WERI-Rb-1 (cell line): Measurements from ENCODE around the gene TSPAN11.

Source experiments
- DNase-seq: peaks from one replicate; pipeline ENCODE4 v3.0.0-alpha.2; 2020
- H3K27ac ChIP-seq: fragments of 250-450 bp; sonication (Bioruptor Pico); 2 replicates; pipeline ENCODE4 v1.5.1; 2020; ENCODE audit warnings: mild to moderate bottlenecking, moderate library complexity
- H3K27me3 ChIP-seq: fragments of 250-450 bp; sonication (Bioruptor Pico); 2 replicates; pipeline ENCODE4 v1.5.1; 2021; ENCODE audit warnings: mild to moderate bottlenecking, low read depth, moderate library complexity; ENCODE audit not compliant: insufficient read depth, severe bottlenecking
- H3K36me3 ChIP-seq: fragments of 250-450 bp; sonication (Bioruptor Pico); 2 replicates; pipeline ENCODE4 v1.5.1; 2020; ENCODE audit warnings: mild to moderate bottlenecking, moderate library complexity
- H3K4me3 ChIP-seq: 2 replicates; pipeline ENCODE4 v1.5.1; 2011; ENCODE audit warnings: low read depth, mild to moderate bottlenecking, control low read depth, low read length
- H3K9me3 ChIP-seq: fragments of 250-450 bp; sonication (Bioruptor Pico); 2 replicates; pipeline ENCODE4 v1.5.1; 2021; ENCODE audit warnings: mild to moderate bottlenecking, moderate library complexity; ENCODE audit not compliant: severe bottlenecking
- TF ChIP-seq, protein P1 (sequence below): IDR thresholded peaks from 2 replicates; pipeline ENCODE4 v1.5.1; 2011; ENCODE audit warnings: low read depth, mild to moderate bottlenecking, control low read depth, inconsistent platforms, low read length

Gene TSPAN11

DNA sequence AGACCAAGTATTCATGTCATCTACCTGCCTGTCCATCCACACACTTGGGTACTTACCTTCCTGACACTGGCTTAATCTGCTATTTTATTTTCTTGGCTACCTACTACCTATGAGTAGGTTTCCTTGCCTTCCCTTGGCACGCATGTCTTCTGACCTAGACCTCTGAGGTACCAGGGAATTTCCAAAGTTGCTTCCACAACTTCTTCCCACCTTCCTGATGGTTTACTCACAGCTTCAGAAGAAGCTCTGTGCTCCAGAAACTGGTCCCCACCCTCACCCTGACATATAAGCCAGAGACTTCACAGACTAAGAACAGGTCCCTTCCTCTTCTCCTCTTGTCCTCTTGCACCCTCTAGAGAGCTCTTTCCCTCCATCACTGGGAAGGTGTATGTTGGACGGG lies 111.4 kb downstream of the TSPAN11 start:
- H3K4me3 ChIP-seq = no peak overlapping the region
- H3K27me3 ChIP-seq = no peaks in the 10 kb centered on the region
- no peaks in the 10 kb centered on the region for H3K9me3 ChIP-seq
- H3K27ac ChIP-seq = no peak overlapping the region
- TF ChIP-seq, protein P1, sequence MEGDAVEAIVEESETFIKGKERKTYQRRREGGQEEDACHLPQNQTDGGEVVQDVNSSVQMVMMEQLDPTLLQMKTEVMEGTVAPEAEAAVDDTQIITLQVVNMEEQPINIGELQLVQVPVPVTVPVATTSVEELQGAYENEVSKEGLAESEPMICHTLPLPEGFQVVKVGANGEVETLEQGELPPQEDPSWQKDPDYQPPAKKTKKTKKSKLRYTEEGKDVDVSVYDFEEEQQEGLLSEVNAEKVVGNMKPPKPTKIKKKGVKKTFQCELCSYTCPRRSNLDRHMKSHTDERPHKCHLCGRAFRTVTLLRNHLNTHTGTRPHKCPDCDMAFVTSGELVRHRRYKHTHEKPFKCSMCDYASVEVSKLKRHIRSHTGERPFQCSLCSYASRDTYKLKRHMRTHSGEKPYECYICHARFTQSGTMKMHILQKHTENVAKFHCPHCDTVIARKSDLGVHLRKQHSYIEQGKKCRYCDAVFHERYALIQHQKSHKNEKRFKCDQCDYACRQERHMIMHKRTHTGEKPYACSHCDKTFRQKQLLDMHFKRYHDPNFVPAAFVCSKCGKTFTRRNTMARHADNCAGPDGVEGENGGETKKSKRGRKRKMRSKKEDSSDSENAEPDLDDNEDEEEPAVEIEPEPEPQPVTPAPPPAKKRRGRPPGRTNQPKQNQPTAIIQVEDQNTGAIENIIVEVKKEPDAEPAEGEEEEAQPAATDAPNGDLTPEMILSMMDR = no peak
- DNase-seq = no peak
- no peaks in the 10 kb centered on the region for H3K36me3 ChIP-seq

DNA sequence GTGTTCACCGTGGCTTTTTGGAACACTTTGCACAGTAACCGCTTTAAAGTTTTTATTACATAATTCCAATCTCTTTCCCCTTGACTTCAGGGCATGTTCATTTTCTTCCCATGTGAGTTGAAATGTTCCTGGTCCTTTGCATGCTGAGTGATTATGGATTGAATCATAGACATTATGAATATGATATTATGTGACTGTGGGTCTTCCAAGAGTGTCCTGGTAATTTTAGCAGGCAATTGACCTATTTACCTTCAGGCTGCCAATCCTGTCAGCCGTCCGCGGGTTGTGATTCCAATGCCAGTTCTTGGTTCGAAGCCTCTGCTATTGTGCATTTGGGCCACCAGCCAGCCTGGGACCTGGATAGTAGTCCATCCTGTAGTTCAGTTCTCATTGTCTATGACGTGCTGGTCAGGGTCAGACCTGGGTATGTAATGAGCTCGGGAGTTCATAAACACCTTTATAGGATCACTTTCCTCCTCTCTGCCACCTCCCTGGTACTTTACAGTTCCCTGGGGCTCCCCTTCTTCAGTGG lies 114.6 kb downstream of the TSPAN11 start:
- DNase-seq = no peak
- TF ChIP-seq, protein P1 = no peak
- Histone ChIP-seq H3K36me3 (no peaks in the 10 kb centered on the region), H3K9me3 (no peaks in the 10 kb centered on the region), H3K27ac (no peak overlapping the region), H3K4me3 (no peak overlapping the region), H3K27me3 (no peaks in the 10 kb centered on the region)
